ENCODE data around the gene SOCS7. TPM values are rescaled to one million over a fixed set of nuclear protein-coding genes. Genes with fewer than 3 reads are reported as not detected.

Gene SOCS7
- total and polyA plus RNA-seq, 10 of the 15 experiments (the other 5 are each of a cell fraction or from before 2014, with no cell fraction given), result 0.68 to 12.8 (median 7.3) TPM

DNA sequence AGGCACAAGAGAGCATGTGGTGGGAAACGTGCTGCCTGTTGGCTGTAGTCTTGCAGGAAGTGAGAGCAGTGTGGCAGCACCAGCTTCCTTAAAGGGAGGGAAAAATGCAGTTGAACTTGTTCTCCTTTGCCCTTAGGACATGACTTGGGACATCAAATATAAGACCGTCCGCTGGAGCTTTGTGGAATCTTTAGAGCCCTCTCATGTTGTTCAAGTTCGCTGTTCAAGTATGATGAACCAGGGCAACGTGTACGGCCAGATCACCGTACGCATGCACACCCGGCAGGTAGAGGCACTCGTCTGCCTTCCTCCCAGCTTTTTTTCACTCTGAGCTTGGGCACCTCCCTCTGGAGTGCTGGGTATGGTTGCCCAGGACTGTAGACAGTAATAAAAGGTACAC, 31.2 kb upstream of the SOCS7 start:
- Histone ChIP-seq H3K27ac (ENCODE audit: control insufficient read depth, insufficient read depth) (no peak overlapping the region), H3K4me1 (ENCODE audit: control insufficient read depth, insufficient read depth, low read length) (no peaks in the 10 kb centered on the region), H3K79me2 (ENCODE audit: control insufficient read depth, insufficient read depth, low read length) (no peaks in the 10 kb centered on the region), H3K36me3 (ENCODE audit: control insufficient read depth in 2 of 2, insufficient read depth in 2 of 2, low read length in 1 of 2) (peaks cover 5 to 11% of the 10 kb centered on the region in 2 experiments), H3K9me3 (replicated peaks; ENCODE audit: control insufficient read depth, insufficient read depth, low read length) (no peaks in the 10 kb centered on the region; the same call in 2 of the 3 replicates), H4K20me1 (ENCODE audit: control insufficient read depth, insufficient read depth) (no peaks in the 10 kb centered on the region), H3K27me3 (replicated peaks in 1 of 2; ENCODE audit: control insufficient read depth in 2 of 2, insufficient read depth in 2 of 2, low read length in 1 of 2) (no peaks in the 10 kb centered on the region), H2AFZ (ENCODE audit: control insufficient read depth, low read depth, low read length) (no peak overlapping the region), H3K9ac (ENCODE audit: control insufficient read depth, insufficient read depth, low read length) (no peak overlapping the region), H3K4me2 (ENCODE audit: control insufficient read depth, insufficient read depth) (no peak overlapping the region), H3K4me3 (no peak overlapping the region)
- in situ Hi-C loops (cut with MboI) (no loop called here), intact Hi-C loops (cut with micrococcal nuclease; ENCODE audit: unreplicated experiment) (no loop called here)
- CTCF ChIA-PET, result interaction anchor here (0.7 to 1.3 kb wide), 3 partner anchors 11 to 17 kb away, joined by 3 to 5 read pairs (median 3); no protein-coding TSS in a partner anchor
- RAD21 ChIA-PET (ENCODE audit: unreplicated experiment), result interaction anchor here (1.6 kb wide), 1 partner anchor 94 kb away, joined by 3 read pairs; no protein-coding TSS in a partner anchor
- POLR2A ChIA-PET, result no interaction called here
- no TSS peak for BruUV-seq (replicated peaks)
- FAIRE-seq (no peak), ATAC-seq (no peak), DNase-seq (ENCODE audit: low read depth, low spot score) (no peak)
- SMC1A ChIA-PET (ENCODE audit: uncharacterized antibody, unreplicated experiment), result no interaction called here
- 96% methylated on average over 10 of the region's 10 CpGs for WGBS (ENCODE audit: insufficient coverage, insufficient replicate concordance, low lambda C conversion rate, missing lambda C conversion rate)
- TF ChIP-seq, protein P1, sequence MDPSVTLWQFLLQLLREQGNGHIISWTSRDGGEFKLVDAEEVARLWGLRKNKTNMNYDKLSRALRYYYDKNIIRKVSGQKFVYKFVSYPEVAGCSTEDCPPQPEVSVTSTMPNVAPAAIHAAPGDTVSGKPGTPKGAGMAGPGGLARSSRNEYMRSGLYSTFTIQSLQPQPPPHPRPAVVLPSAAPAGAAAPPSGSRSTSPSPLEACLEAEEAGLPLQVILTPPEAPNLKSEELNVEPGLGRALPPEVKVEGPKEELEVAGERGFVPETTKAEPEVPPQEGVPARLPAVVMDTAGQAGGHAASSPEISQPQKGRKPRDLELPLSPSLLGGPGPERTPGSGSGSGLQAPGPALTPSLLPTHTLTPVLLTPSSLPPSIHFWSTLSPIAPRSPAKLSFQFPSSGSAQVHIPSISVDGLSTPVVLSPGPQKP (IDR thresholded peaks at IDR 0.05; ENCODE audit: low read depth, low read length), result no peak
- TF ChIP-seq NFIC (IDR thresholded peaks at IDR 0.05; ENCODE audit: low read depth, low read length), result no peak
- TF ChIP-seq EED (IDR thresholded peaks at IDR 0.05; ENCODE audit: low read depth), result no peak
- TF ChIP-seq, protein P2, sequence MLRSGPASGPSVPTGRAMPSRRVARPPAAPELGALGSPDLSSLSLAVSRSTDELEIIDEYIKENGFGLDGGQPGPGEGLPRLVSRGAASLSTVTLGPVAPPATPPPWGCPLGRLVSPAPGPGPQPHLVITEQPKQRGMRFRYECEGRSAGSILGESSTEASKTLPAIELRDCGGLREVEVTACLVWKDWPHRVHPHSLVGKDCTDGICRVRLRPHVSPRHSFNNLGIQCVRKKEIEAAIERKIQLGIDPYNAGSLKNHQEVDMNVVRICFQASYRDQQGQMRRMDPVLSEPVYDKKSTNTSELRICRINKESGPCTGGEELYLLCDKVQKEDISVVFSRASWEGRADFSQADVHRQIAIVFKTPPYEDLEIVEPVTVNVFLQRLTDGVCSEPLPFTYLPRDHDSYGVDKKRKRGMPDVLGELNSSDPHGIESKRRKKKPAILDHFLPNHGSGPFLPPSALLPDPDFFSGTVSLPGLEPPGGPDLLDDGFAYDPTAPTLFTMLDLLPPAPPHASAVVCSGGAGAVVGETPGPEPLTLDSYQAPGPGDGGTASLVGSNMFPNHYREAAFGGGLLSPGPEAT (IDR thresholded peaks at IDR 0.05; ENCODE audit: low read depth), result no peak
- TF ChIP-seq, protein P3, sequence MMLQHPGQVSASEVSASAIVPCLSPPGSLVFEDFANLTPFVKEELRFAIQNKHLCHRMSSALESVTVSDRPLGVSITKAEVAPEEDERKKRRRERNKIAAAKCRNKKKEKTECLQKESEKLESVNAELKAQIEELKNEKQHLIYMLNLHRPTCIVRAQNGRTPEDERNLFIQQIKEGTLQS (IDR thresholded peaks at IDR 0.05; ENCODE audit: borderline replicate concordance, extremely low read depth, low read depth, low read length), result no peak
- no peak for TF ChIP-seq SMAD5 (IDR thresholded peaks at IDR 0.05; ENCODE audit: low read depth)
- TF ChIP-seq, protein P4, sequence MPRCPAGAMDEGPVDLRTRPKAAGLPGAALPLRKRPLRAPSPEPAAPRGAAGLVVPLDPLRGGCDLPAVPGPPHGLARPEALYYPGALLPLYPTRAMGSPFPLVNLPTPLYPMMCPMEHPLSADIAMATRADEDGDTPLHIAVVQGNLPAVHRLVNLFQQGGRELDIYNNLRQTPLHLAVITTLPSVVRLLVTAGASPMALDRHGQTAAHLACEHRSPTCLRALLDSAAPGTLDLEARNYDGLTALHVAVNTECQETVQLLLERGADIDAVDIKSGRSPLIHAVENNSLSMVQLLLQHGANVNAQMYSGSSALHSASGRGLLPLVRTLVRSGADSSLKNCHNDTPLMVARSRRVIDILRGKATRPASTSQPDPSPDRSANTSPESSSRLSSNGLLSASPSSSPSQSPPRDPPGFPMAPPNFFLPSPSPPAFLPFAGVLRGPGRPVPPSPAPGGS (IDR thresholded peaks at IDR 0.05; ENCODE audit: borderline replicate concordance, insufficient read depth, low read depth, low read length, poor library complexity, severe bottlenecking), result no peak
- TF ChIP-seq JUNB (IDR thresholded peaks at IDR 0.05), result no peak
- TF ChIP-seq CHD2 (IDR thresholded peaks at IDR 0.05; ENCODE audit: borderline replicate concordance, low read depth, low read length), result no peak
- no peak for TF ChIP-seq POLR2A (IDR thresholded peaks at IDR 0.05; ENCODE audit: low read depth, low read length)
- no peak for TF ChIP-seq CHD4 (IDR thresholded peaks at IDR 0.05)
- TF ChIP-seq RELA (IDR thresholded peaks at IDR 0.05; ENCODE audit: borderline replicate concordance, partially characterized antibody), result no peak
- TF ChIP-seq, protein P5, sequence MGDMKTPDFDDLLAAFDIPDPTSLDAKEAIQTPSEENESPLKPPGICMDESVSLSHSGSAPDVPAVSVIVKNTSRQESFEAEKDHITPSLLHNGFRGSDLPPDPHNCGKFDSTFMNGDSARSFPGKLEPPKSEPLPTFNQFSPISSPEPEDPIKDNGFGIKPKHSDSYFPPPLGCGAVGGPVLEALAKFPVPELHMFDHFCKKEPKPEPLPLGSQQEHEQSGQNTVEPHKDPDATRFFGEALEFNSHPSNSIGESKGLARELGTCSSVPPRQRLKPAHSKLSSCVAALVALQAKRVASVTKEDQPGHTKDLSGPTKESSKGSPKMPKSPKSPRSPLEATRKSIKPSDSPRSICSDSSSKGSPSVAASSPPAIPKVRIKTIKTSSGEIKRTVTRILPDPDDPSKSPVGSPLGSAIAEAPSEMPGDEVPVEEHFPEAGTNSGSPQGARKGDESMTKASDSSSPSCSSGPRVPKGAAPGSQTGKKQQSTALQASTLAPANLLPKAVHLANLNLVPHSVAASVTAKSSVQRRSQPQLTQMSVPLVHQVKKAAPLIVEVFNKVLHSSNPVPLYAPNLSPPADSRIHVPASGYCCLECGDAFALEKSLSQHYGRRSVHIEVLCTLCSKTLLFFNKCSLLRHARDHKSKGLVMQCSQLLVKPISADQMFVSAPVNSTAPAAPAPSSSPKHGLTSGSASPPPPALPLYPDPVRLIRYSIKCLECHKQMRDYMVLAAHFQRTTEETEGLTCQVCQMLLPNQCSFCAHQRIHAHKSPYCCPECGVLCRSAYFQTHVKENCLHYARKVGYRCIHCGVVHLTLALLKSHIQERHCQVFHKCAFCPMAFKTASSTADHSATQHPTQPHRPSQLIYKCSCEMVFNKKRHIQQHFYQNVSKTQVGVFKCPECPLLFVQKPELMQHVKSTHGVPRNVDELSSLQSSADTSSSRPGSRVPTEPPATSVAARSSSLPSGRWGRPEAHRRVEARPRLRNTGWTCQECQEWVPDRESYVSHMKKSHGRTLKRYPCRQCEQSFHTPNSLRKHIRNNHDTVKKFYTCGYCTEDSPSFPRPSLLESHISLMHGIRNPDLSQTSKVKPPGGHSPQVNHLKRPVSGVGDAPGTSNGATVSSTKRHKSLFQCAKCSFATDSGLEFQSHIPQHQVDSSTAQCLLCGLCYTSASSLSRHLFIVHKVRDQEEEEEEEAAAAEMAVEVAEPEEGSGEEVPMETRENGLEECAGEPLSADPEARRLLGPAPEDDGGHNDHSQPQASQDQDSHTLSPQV (IDR thresholded peaks at IDR 0.05), result no peak
- no peak for TF ChIP-seq SRF (IDR thresholded peaks at IDR 0.05; ENCODE audit: low read depth in 2 of 2, low read length in 2 of 2)
- no peak for TF ChIP-seq NR2C1 (IDR thresholded peaks at IDR 0.05)
- no peak for TF ChIP-seq FOXK2 (IDR thresholded peaks at IDR 0.05)
- TF ChIP-seq CBFB (IDR thresholded peaks at IDR 0.05; ENCODE audit: low read depth), result no peak
- TF ChIP-seq PAX8 (IDR thresholded peaks at IDR 0.05), result no peak

Data from GM12878 (cell line).